ENCODE measurements around the gene MIDN.

The MIDN gene

DNA sequence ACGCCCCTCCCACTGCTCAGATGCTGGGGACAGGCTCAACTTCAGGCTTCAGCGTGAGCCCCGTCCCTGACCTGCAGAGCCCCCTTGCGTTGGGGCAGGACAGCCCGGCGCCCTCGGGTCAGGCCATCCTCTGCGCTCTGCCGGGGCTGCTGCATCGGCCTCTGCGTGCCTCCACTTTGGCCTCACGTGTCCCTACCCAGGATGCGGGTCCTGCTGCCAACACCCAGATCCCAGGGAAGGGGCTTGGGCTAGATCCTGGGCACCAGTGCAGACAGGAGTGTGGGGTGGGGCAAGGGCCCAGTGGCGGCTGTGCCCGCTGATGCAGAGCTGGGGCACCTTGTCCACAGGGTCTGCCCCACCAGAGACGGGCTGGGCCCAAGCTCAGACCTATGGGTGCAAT is 23.5 kb upstream of the MIDN start:
- POLR2A ChIA-PET (ENCODE audit: low non-redundant PET), result no interaction called here
- CTCF ChIA-PET, result no interaction called here
- H3K27ac ChIP-seq, result peak overlapping the region; percentile 98

DNA sequence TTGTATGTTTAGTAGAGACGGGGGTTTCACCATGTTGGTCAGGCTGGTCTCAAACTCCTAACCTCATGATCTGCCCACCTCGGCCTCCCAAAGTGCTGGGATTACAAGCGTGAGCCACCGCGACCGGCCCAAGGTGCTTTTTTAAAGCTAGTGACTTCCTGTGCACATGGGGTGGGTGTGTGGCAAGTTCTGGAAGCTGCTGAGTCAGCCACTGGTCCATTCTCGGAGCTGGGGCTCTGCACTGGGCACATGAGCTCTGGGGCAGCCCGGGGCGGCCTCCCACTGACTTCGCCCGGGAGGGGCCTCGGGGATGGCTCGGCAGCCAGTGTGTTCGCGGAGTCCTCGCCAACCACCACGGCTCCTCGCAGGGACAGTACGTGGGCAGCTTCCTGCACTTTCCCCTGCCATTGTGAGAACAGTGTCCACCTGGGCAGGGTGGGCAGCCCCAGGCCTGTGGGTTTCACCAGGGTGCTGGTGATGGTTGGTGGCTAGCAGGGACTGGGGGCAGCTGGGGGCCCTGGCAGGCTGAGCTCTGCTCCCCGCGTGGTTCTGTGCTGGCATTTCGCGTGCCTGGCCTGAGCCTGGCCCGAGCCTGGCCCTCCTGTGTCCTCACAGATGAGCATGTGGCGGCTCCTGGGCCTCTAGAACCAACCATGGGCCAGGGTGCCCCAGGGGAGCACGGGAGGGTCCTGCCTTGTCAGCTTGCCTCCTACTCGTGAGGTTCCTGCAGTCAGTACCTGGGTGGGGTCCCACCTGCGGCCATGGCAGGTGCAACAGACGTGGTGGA is 22.8 kb upstream of the MIDN start:
- H3K27ac ChIP-seq, result peak overlapping the region; percentile 98
- TF ChIP-seq, protein P1, sequence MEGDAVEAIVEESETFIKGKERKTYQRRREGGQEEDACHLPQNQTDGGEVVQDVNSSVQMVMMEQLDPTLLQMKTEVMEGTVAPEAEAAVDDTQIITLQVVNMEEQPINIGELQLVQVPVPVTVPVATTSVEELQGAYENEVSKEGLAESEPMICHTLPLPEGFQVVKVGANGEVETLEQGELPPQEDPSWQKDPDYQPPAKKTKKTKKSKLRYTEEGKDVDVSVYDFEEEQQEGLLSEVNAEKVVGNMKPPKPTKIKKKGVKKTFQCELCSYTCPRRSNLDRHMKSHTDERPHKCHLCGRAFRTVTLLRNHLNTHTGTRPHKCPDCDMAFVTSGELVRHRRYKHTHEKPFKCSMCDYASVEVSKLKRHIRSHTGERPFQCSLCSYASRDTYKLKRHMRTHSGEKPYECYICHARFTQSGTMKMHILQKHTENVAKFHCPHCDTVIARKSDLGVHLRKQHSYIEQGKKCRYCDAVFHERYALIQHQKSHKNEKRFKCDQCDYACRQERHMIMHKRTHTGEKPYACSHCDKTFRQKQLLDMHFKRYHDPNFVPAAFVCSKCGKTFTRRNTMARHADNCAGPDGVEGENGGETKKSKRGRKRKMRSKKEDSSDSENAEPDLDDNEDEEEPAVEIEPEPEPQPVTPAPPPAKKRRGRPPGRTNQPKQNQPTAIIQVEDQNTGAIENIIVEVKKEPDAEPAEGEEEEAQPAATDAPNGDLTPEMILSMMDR (conservative IDR thresholded peaks at IDR 0.05; ENCODE audit: low read depth), result no peak
- CTCF ChIA-PET, result interaction anchor here (0.6 kb wide), 1 partner anchor 23 kb away, joined by 3 read pairs; no protein-coding TSS in a partner anchor
- POLR2A ChIA-PET (ENCODE audit: low non-redundant PET), result no interaction called here
- no peak for DNase-seq (ENCODE audit: low spot score)

More for the DNA sequence above, 23.5 kb upstream of the MIDN start:
- DNase-seq (ENCODE audit: low spot score), result no peak
- TF ChIP-seq, protein P1 (conservative IDR thresholded peaks at IDR 0.05; ENCODE audit: low read depth), result no peak

DNA sequence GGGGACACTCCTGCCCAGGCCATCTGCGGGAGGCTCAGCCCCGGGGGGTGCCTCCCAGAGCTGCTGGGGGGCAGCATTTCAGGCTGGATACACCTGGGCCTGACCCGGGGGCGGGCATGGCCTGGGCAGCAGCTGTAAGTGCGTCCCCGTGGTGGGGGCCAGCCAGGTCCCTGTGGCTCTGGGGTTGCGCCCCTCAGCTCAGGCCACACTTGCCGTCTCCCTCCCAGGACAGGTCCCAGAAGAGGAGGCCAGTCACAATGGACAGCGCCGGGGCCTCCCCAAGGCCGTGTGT is 22.2 kb upstream of the MIDN start:
- POLR2A ChIA-PET (ENCODE audit: low non-redundant PET), result no interaction called here

DNA sequence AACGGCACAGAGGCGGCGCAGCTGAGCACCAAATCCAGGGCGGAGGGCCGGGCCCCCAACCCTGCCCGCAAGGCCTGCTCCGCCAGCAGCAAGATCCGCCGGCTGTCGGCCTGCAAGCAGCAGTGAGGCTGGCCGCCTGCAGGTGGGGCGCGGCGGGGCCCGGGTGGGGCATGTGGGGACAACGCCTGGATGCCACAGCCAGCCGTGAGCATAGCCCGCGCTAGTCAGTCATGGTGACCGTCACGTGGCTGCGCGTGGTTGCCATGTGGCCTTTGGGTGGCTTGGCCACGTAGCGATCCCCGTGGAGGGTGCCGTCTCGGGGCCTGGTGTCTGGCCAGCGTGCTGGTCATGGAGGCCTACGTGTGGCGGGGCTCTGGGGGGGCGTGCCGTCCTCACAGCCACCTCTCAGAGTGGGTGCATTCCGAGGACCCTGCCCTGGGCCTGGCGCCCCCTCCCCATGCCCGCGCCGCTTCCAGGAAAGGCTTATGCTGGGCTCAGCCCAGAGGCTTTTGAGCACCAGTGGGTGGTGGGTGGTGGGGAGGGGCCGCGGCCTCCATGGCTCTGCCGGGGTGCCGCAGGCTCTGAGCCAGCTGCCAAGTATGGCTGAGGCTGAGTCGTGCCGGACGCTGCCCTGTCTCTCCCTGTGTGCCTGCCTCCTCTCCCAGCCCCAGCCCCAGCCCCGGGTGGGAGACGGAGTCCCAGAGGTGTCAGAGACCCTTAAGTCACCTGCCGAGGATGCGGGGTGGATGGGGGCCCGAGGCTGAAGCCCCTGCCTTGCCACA is 21.7 kb upstream of the MIDN start:
- TF ChIP-seq, protein P1 (conservative IDR thresholded peaks at IDR 0.05; ENCODE audit: low read depth), result no peak
- DNase-seq (ENCODE audit: low spot score), result no peak
- ChIA-PET POLR2A (ENCODE audit: low non-redundant PET) (no interaction called here), CTCF (no interaction called here)
- peak overlapping the region; percentile 98 for H3K27ac ChIP-seq

More for the DNA sequence above, 22.2 kb upstream of the MIDN start:
- peak overlapping the region; percentile 98 for H3K27ac ChIP-seq
- no peak for DNase-seq (ENCODE audit: low spot score)
- TF ChIP-seq, protein P1 (conservative IDR thresholded peaks at IDR 0.05; ENCODE audit: low read depth), result no peak
- CTCF ChIA-PET, result no interaction called here

DNA sequence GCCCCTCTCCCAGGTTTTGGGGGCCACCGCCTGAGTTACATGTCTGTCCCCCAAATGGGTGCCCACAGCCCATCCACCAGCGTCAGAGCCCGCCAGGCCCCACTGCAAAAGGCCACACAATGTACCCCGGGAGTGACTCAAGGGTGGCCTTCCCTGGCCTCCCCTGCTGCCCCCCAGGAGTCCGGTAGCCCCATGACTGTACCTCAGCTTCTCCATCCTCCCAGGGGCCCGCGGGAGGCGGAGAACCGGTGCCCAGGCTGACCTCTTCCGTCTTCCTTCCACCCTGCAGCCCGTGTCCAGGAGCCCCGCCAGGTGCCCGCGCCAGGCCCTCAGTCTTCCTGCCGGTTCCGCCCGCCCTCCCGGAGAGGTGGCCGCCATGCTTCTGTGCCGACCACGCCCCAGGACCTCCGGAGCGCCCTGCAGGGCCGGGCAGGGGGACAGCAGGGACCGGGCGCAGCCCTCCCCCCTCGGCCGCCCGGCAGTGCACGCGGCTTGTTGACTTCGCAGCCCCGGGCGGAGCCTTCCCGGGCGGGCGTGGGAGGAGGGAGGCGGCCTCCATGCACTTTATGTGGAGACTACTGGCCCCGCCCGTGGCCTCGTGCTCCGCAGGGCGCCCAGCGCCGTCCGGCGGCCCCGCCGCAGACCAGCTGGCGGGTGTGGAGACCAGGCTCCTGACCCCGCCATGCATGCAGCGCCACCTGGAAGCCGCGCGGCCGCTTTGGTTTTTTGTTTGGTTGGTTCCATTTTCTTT is 20.9 kb upstream of the MIDN start:
- ChIA-PET POLR2A (ENCODE audit: low non-redundant PET) (no interaction called here), CTCF (no interaction called here)
- peak overlapping the region; percentile 98 for H3K27ac ChIP-seq
- no peak for DNase-seq (ENCODE audit: low spot score)
- TF ChIP-seq, protein P1 (conservative IDR thresholded peaks at IDR 0.05; ENCODE audit: low read depth), result no peak

DNA sequence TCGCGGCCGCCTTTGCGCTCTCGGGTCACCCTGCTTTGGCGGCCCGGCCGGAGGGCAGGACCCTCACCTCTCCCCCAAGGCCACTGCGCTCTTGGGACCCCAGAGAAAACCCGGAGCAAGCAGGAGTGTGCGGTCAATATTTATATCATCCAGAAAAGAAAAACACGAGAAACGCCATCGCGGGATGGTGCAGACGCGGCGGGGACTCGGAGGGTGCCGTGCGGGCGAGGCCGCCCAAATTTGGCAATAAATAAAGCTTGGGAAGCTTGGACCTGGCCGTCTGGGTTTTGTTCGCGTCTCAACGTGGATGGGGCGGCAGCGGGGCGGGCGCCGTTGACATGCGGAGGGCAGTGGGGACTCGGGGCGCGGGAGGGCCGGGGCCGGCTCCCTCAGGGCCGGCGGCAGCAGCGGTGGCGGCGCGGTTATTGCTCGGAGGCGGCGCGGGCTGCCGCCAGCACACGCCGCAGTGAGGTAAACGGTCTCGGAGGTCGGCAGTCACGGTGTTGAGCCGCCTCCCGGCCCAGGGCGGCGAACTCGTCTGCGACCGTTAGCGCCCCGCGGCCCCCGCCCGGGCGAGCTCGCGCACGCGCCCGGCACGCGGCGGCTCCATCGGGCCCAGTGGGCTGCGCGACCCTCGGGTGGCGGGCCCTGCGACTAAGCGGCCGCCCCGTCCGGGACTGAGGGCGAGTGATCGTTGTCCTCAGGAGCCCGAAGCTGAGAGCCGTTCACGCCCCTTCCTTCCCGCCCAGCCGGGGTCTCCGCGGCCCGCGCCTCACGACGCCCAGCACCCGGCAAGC is 20.0 kb upstream of the MIDN start:
- ChIA-PET CTCF (no interaction called here), POLR2A (ENCODE audit: low non-redundant PET) (no interaction called here)
- TF ChIP-seq, protein P1 (conservative IDR thresholded peaks at IDR 0.05; ENCODE audit: low read depth), result no peak
- DNase-seq (ENCODE audit: low spot score), result no peak
- H3K27ac ChIP-seq, result peak overlapping the region; percentile 98

All from RWPE1 (cell line).